Naive B cell (primary cell): ENCODE data around the gene UGT1A8. TPM values are rescaled to one million over a fixed set of nuclear protein-coding genes. Genes with fewer than 3 reads are reported as not detected.

Experiments
- ATAC-seq, 2 donors: fragments of 150-1000 bp; cut with Tn5 transposase; 2 replicates each; pipeline ENCODE4 v1.10.0; 2021; ENCODE audit warnings: low read depth in 2 of 2, mild to moderate bottlenecking in 2 of 2, moderate library complexity in 2 of 2
- DNase-seq: peaks from one replicate; pipeline ENCODE4 v3.0.0; 2022
- H3K27ac Mint-ChIP-seq, 6 donors: one replicate each; pipeline ENCODE4 v1.8.0; 2020 to 2022; ENCODE audit warnings: mild to moderate bottlenecking in 6 of 6, mixed read lengths in 6 of 6, moderate library complexity in 5 of 6, inconsistent platforms in 2 of 6
- H3K27me3 Mint-ChIP-seq, 3 donors: one replicate each; pipeline ENCODE4 v1.8.0; 2021 to 2022; ENCODE audit warnings: mixed read lengths in 3 of 3, mild to moderate bottlenecking in 1 of 3
- H3K36me3 Mint-ChIP-seq, 2 donors: one replicate each; pipeline ENCODE4 v1.8.0; 2020 to 2022; ENCODE audit warnings: mixed read lengths in 2 of 2, inconsistent platforms in 1 of 2, mild to moderate bottlenecking in 1 of 2
- H3K4me1 Mint-ChIP-seq, 3 donors: one replicate each; pipeline ENCODE4 v1.8.0; 2020 to 2022; ENCODE audit warnings: mixed read lengths in 3 of 3, inconsistent platforms in 1 of 3, mild to moderate bottlenecking in 1 of 3, moderate library complexity in 1 of 3
- H3K4me3 Mint-ChIP-seq, 8 donors: one replicate each; pipeline ENCODE4 v1.8.0; 2020 to 2022; ENCODE audit warnings: mild to moderate bottlenecking in 8 of 8, mixed read lengths in 8 of 8, moderate library complexity in 8 of 8, inconsistent platforms in 2 of 8
- H3K9me3 Mint-ChIP-seq, 7 donors: one replicate each; pipeline ENCODE4 v1.8.0; 2020 to 2022; ENCODE audit warnings: mixed read lengths in 7 of 7, mild to moderate bottlenecking in 5 of 7, inconsistent platforms in 2 of 7, moderate library complexity in 1 of 7
- polyA plus RNA-seq, 6 donors: library from polyadenylated mRNA; unstranded; fragments of 300-500 nt; fragmentation: Illumina TruSeq; gene quantifications; one replicate each; pipeline ENCODE4 v1.2.3, GENCODE V29; 2021; ENCODE audit warnings: low read depth in 6 of 6

The UGT1A8 gene
- polyA plus RNA-seq, 6 donors from 2014 or later = not detected

- Mint-ChIP-seq H3K27me3 (peaks cover 0 to 37% (median 25%) of the 10 kb centered on the region in 3 donors), H3K4me1 (peaks cover 0 to 4% (median 0%) of the 10 kb centered on the region in 3 donors), H3K27ac (no peak overlapping the region), H3K36me3 (peaks cover 0 to 8% of the 10 kb centered on the region in 2 donors), H3K9me3 (peaks cover 0 to 3% (median 0%) of the 10 kb centered on the region in 7 donors), H3K4me3 (no peak overlapping the region)
- ATAC-seq = no peak
- DNase-seq = no peak
Measured at GRCh38 chr2:233795735-233796171, 178.3 kb downstream of the UGT1A8 start.

- H3K27ac Mint-ChIP-seq = no peak overlapping the region
- DNase-seq (no peak), ATAC-seq (no peak)
- H3K9me3 Mint-ChIP-seq = peaks cover 0 to 1% (median 0%) of the 10 kb centered on the region in 7 donors
- H3K36me3 Mint-ChIP-seq = peaks cover 0 to 8% of the 10 kb centered on the region in 2 donors
- H3K4me1 Mint-ChIP-seq = peaks cover 0 to 2% (median 0%) of the 10 kb centered on the region in 3 donors
- H3K27me3 Mint-ChIP-seq = peaks cover 0 to 32% (median 20%) of the 10 kb centered on the region in 3 donors
- H3K4me3 Mint-ChIP-seq = no peak overlapping the region
Measured at GRCh38 chr2:233796254-233796653, 178.8 kb downstream of the UGT1A8 start.

GRCh38 chr2:233798335-233799086 is 181.1 kb downstream of the UGT1A8 start:
- ATAC-seq (no peak), DNase-seq (no peak)
- no peak overlapping the region for H3K4me3 Mint-ChIP-seq
- H3K4me1 Mint-ChIP-seq = peaks cover 0 to 4% (median 0%) of the 10 kb centered on the region in 3 donors
- H3K27ac Mint-ChIP-seq = peak overlapping the region in 2 of 6 donors; percentile 56 to 91
- peaks cover 4 to 21% (median 20%) of the 10 kb centered on the region in 3 donors for H3K27me3 Mint-ChIP-seq
- peaks cover 0 to 1% (median 0%) of the 10 kb centered on the region in 7 donors for H3K9me3 Mint-ChIP-seq
- H3K36me3 Mint-ChIP-seq = no peaks in the 10 kb centered on the region

GRCh38 chr2:233799087-233799665 is 181.7 kb downstream of the UGT1A8 start:
- Mint-ChIP-seq H3K9me3 (peaks cover 0 to 1% (median 0%) of the 10 kb centered on the region in 7 donors), H3K27ac (no peak overlapping the region), H3K27me3 (peaks cover 4 to 25% (median 24%) of the 10 kb centered on the region in 3 donors), H3K36me3 (no peaks in the 10 kb centered on the region), H3K4me1 (peaks cover 0 to 4% (median 0%) of the 10 kb centered on the region in 3 donors), H3K4me3 (no peak overlapping the region)
- DNase-seq (no peak), ATAC-seq (no peak)

- no peak overlapping the region for H3K27ac Mint-ChIP-seq
- DNase-seq (no peak), ATAC-seq (no peak)
- peaks cover 0 to 4% (median 0%) of the 10 kb centered on the region in 3 donors for H3K4me1 Mint-ChIP-seq
- H3K9me3 Mint-ChIP-seq = peaks cover 0 to 1% (median 0%) of the 10 kb centered on the region in 7 donors
- no peak overlapping the region for H3K4me3 Mint-ChIP-seq
- H3K27me3 Mint-ChIP-seq = peaks cover 4 to 31% (median 29%) of the 10 kb centered on the region in 3 donors
- H3K36me3 Mint-ChIP-seq = no peaks in the 10 kb centered on the region
Measured at GRCh38 chr2:233799716-233800115, 182.3 kb downstream of the UGT1A8 start.

- Mint-ChIP-seq H3K4me1 (peaks cover 0 to 4% (median 0%) of the 10 kb centered on the region in 3 donors), H3K27ac (peak overlapping the region in 1 of 6 donors; percentile 36), H3K27me3 (peaks cover 4 to 36% (median 32%) of the 10 kb centered on the region in 3 donors), H3K9me3 (peaks cover 0 to 1% (median 0%) of the 10 kb centered on the region in 7 donors), H3K36me3 (no peaks in the 10 kb centered on the region), H3K4me3 (no peak overlapping the region)
- no peak for ATAC-seq
- DNase-seq = no peak
Measured at GRCh38 chr2:233800208-233800607, 182.8 kb downstream of the UGT1A8 start.

GRCh38 chr2:233801357-233802131 is 184.1 kb downstream of the UGT1A8 start:
- Mint-ChIP-seq H3K36me3 (no peaks in the 10 kb centered on the region), H3K27ac (no peak overlapping the region), H3K9me3 (no peaks in the 10 kb centered on the region), H3K4me1 (peaks cover 0 to 4% (median 0%) of the 10 kb centered on the region in 3 donors), H3K4me3 (no peak overlapping the region), H3K27me3 (peaks cover 4 to 36% (median 32%) of the 10 kb centered on the region in 3 donors)
- no peak for DNase-seq
- no peak for ATAC-seq

GRCh38 chr2:233802132-233802815 is 184.8 kb downstream of the UGT1A8 start:
- DNase-seq (no peak), ATAC-seq (no peak)
- H3K4me3 Mint-ChIP-seq = no peak overlapping the region
- no peaks in the 10 kb centered on the region for H3K36me3 Mint-ChIP-seq
- H3K27me3 Mint-ChIP-seq = peaks cover 4 to 36% (median 32%) of the 10 kb centered on the region in 3 donors
- peaks cover 0 to 4% (median 0%) of the 10 kb centered on the region in 3 donors for H3K4me1 Mint-ChIP-seq
- no peaks in the 10 kb centered on the region for H3K9me3 Mint-ChIP-seq
- no peak overlapping the region for H3K27ac Mint-ChIP-seq

- Mint-ChIP-seq H3K4me3 (no peak overlapping the region), H3K36me3 (no peaks in the 10 kb centered on the region), H3K9me3 (no peaks in the 10 kb centered on the region), H3K27ac (no peak overlapping the region), H3K4me1 (peaks cover 0 to 4% (median 0%) of the 10 kb centered on the region in 3 donors), H3K27me3 (peaks cover 4 to 33% (median 27%) of the 10 kb centered on the region in 3 donors)
- DNase-seq (no peak), ATAC-seq (no peak)
Measured at GRCh38 chr2:233803292-233803911, 186.0 kb downstream of the UGT1A8 start.

- no peaks in the 10 kb centered on the region for H3K36me3 Mint-ChIP-seq
- H3K27ac Mint-ChIP-seq = no peak overlapping the region
- H3K4me3 Mint-ChIP-seq = no peak overlapping the region
- DNase-seq = no peak
- peaks cover 0 to 4% (median 0%) of the 10 kb centered on the region in 3 donors for H3K4me1 Mint-ChIP-seq
- no peaks in the 10 kb centered on the region for H3K9me3 Mint-ChIP-seq
- no peak for ATAC-seq
- peaks cover 4 to 35% (median 26%) of the 10 kb centered on the region in 3 donors for H3K27me3 Mint-ChIP-seq
Measured at GRCh38 chr2:233803994-233804393, 186.6 kb downstream of the UGT1A8 start.

- no peak for DNase-seq
- Mint-ChIP-seq H3K36me3 (no peaks in the 10 kb centered on the region), H3K27me3 (peaks cover 8 to 43% (median 41%) of the 10 kb centered on the region in 3 donors), H3K4me3 (no peak overlapping the region), H3K27ac (no peak overlapping the region), H3K4me1 (no peaks in the 10 kb centered on the region), H3K9me3 (no peaks in the 10 kb centered on the region)
- no peak for ATAC-seq
Measured at GRCh38 chr2:233807215-233807865, 189.9 kb downstream of the UGT1A8 start.
